NCI-H2029 treated with DMSO at 0.1 percent for 48 hours (cell line): ENCODE measurements around the gene RPLP2.

Source experiments
- DNase-seq: peaks from one replicate; lab custom pipeline; 2025; lab: John Stamatoyannopoulos, UW

Gene RPLP2

DNA sequence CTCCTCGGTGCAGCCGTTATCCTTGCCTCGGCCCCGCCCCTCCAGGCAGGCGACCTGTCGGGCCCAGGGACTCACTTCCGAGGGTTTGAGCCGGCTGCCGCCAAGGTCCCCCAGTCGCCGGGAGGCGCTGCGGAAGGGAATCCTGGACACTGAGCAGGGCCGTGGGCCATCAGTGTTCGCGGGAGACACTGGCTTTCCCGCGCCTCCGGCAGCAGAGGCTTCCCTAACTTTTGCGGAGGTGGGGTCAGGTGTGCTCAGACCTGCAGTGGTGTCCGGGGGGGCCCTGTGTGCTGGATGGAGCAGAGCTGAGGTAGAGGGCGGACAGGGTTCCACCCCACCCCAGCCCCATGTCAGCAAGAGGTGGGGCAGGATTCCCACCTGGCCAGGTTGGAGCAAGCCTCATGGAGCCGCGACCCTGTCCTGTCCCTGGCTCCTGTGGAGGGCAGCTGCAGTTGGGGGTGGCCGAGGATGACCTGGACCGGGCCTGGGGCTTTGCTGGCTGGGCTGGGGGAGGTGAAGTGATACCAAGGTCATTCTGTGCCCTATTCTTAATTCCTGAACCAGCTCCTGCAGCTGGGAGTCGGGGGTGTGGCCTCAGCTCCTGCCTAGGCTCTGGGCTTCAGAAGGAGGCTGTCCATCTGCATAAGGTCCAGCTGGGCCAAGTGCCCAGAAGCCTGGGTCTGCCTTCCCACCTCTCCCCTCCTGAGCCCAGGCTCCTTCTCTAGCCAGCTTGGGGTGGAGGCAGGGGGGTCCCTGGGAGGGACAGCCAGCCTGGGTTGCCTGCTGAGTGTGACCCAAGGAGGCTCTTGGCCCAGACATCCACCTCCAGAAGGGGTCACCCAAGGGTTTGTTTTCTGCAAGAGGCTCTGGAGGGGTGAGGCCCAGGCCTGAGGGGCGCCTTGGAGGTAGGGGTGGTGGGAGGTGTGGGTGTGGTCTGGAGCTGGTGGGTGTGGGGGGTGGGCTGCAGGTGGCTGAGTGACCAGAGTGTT is 41.3 kb downstream of the RPLP2 start:
- DNase-seq: no peak

DNA sequence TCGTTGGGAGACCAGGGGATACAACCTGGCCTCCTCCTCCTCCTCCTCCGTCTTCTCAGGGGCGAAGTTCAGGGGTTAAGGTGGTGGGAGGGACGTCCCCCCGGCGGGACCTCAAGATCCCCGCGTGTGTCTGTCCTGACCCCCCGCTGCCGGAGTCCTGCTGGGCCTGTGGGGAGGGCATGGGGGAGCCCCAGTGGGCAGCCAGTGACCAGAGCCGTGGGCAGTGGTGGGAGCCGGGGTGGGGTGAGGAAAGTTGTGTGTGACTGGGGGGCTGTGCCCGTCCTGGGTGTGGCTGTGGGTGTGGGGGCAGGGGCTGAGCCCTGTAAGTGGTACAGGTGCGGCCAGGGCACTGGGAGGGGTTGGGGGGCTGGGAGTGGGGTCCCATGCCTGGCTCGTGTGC is 43.0 kb downstream of the RPLP2 start:
- no peak for DNase-seq

DNA sequence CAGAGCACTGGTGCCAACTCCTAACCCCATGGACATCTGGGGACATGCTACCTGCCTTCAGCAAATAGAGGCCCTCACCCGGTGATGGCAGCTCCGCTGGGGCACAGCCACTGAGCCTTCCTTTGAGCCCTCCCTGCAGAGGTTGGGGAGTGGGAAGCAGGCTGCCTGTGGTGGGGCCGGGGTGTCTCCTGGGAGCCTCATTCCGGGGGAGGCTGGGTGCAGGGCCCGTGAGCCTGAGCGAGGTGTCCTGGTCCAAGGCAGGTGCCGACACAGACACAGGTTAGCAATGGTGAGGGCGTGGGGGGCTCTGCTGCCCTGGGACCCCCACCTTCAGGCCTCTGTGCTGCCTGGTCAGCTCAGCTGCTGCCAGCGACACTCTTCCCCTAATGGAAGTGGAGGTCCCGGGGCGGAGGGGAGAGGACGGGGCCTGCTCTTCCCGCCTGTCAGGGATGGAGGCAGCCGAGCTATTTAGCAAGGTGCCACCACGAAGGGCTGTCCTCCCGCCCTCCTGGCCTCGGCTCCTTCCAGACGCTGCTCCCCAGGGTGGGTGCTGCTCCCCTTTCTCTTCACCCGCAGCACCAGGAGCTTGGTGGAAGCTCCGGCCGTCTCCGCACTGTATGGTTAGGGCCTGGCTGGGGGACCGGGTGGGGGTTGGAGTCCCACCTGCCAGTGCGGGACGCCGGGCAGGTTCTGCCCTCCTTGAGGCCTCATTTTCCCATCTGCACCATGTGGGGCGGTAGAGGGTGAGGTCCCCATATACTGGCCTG is 44.1 kb downstream of the RPLP2 start:
- DNase-seq: no peak

- DNase-seq: no peak
These were observed 45.0 kb downstream of the RPLP2 start for GRCh38 chr11:854601-855329.

DNA sequence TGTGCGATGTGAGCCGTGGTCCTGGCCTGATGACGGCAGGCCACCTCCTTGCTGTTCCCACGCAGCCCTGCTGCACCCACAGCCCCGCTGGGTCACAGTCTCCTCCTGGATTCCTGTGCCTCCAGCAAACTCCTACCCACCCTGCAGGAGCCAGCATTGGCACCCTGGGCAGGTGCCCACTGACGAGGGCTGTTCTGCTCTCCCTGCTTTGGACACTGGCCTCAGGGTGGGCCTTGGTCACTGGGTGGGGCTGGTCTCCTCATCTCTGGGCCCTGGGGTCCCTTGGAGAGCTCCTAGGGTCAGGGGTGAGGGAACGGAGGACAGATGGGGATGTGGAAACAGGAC is 45.5 kb downstream of the RPLP2 start:
- DNase-seq: no peak

DNA sequence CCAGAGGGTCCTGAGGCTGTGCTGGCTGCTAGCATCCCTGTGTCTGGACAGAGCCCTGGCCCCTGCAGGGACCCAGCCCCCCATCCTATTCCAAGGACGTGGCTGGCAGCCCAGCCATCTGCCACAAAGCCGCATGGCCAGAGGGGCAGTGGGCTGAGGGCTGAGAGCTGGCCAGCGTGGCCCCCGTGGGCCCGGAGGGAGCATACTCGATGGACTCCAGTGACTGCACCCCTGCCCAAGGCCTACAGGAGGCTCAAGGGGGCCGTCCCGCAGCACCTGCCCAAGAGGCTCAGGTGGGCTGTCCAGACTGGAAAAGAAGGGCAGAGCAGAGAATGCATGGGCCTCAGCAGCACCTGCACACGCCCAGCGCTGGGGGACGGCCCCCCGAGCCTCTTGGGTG is 46.0 kb downstream of the RPLP2 start:
- no peak for DNase-seq

GRCh38 chr11:856397-856796 is 46.6 kb downstream of the RPLP2 start:
- DNase-seq: no peak

DNA sequence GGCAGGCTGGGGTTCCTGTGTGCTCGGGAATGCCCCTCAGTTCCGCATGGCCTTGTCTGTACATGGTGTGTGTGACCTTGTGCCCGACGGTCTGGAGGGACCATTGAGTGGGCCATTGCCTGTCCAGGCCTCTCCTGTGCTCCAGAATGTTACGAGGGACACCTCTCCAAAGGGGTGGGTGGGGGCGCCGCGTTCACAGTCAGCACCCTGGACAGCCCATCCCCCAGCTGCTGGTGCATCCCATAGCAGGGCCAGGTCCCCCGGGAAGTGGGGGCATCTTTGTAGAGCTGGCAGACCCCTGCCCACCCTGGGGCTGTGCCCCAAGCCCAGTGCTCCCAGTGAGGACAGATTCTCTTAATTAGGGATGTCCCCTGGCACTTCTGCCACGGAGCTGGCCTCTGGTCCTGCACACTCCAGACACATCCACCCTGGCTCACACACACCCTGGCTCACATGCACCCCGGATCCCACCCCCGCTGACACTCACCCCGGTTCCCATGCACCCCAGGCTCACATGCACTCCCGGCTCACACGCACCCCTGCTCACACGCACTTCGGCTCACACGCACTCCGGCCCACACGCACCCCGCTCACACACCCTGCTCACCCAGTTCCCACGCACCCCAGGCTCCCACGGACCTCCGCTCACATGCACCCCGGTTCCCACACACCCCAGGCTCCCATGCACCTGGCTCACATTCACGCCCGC is 48.4 kb downstream of the RPLP2 start:
- no peak for DNase-seq

GRCh38 chr11:858762-859339 is 49.1 kb downstream of the RPLP2 start:
- DNase-seq: no peak

GRCh38 chr11:859394-860131 is 49.8 kb downstream of the RPLP2 start:
- DNase-seq: no peak

- DNase-seq: no peak
These were observed 50.7 kb downstream of the RPLP2 start for GRCh38 chr11:860234-861104.

DNA sequence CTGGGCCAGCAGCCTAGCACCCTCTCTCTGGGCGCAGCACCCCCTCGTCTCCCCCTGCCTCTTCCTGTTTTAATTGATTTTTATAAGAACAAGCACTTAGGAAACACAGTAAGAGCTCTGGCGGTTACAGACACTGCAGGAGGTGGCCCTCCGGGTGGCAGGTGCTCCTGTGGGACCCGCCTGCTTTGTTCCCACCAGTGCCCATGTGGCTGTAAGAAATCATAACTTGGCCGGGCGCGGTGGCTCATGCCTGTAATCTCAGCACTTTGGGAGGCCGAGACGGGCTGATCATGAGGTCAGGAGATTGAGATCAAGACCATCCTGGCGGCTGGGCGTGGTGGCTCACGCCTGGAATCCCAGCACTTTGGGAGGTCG is 51.3 kb downstream of the RPLP2 start:
- no peak for DNase-seq

DNA sequence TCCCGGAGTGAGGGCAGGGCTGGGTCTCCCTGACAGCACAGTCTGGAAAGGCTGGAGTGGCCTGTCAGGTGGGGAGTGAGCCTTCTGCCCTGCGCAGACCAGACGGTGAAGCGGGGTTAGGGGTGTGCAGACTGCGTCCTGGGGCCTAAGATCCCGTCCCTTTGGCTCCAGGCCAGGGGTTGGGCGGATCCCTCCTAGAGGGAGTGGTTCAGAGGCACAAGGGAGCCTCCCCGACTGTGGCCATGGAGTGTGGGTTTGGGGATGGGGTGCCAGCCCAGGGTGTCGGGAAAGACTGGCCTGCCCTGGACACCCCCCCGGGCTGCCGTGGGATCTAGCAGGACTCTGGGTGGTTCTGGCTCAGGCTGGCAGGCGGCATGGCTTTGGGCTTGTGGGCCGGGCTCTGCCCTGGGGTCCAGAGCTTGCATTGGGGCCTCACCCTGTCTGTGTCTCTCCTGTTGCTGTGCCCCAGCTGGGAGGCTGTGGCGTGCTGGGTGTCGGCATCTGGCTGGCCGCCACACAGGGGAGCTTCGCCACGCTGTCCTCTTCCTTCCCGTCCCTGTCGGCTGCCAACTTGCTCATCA is 52.4 kb downstream of the RPLP2 start:
- DNase-seq: no peak
